Tibial nerve (tissue), 4 donors: ENCODE measurements around the gene METTL25B.

Experiments
- CTCF ChIP-seq, 5 experiments: fragments of 200-600 bp in 3 of 5; fragments of 450-650 bp in 2 of 5; sonication (generic) in 3 of 5; IDR thresholded peaks; one replicate each; pipeline ENCODE4 v1.5.1; 2016 to 2019; ENCODE audit warnings: antibody characterized with exemption in 5 of 5, mild to moderate bottlenecking in 3 of 5, moderate library complexity in 2 of 5
- EP300 ChIP-seq, 2 donors: sonication (generic); formaldehyde crosslinking; IDR thresholded peaks; one replicate each; pipeline ENCODE4 v1.6.1; 2017; ENCODE audit warnings: antibody characterized with exemption in 2 of 2, mild to moderate bottlenecking in 1 of 2
- POLR2A ChIP-seq, 2 donors: fragments of 450-650 bp; IDR thresholded peaks; one replicate each; pipeline ENCODE4 v1.6.1; 2017; ENCODE audit warnings: antibody characterized with exemption in 2 of 2, mild to moderate bottlenecking in 2 of 2, moderate library complexity in 2 of 2

- TF ChIP-seq CTCF (IDR thresholded peaks at IDR 0.05): no peak
- no peak for TF ChIP-seq POLR2A (IDR thresholded peaks at IDR 0.05)
- TF ChIP-seq EP300 (IDR thresholded peaks at IDR 0.05): no peak
Measured at GRCh38 chr1:156698995-156699394, 29.3 kb upstream of the METTL25B start.
